ENCODE results near the gene ANGPTL7.
"Not testable (repeated sequence)": the region's sequence is repeated elsewhere in the genome, so short reads cannot be mapped to it uniquely, and the experiment has no call there.

The ANGPTL7 gene

DNA sequence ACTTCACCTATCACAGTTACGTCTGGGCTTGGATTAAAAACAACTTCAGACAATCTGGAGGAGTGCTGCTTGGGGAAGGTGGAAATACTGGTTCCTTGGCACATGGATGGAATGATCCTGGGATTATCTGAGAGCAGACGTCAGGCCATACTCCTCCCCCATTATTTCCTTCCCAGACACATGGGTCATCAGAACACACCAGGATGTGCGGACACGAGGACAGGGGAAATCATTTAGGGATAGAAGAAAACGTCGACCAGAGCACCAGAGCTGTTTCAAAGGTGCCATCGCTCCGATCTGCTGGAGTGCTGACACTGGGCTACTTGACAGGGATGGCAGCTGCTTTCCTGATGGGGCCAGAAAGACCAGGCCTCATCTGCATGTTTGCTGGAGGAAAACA, 31.8 kb upstream of the ANGPTL7 start:
- Mint-ChIP-seq H3K4me3 (no peak overlapping the region), H3K27ac (peak overlapping the region; percentile 3), H3K36me3 (ENCODE audit: low read depth) (peaks cover 50% of the 10 kb centered on the region), H3K9me3 (no peaks in the 10 kb centered on the region), H3K4me1 (ENCODE audit: low read depth) (peaks cover 19% of the 10 kb centered on the region), H3K27me3 (no peaks in the 10 kb centered on the region)

DNA sequence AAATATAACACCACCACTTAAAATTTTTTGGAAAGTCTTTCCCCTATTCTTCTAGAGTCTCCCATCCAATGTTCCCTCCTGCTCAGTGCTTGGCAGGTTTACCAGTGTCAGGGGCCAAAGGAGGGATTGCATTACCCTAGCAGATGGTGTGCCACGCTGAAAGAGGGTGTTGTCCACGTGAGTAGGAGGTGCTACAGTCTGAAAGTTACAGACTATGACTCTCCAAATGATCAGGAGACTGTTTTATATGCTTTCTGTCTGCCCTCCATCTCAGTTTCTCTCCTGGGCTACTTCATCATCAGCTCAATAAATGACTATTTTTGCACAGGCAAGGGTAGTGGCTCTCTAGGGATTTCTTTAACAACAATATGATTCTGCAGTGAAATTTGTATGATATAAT, 31.3 kb upstream of the ANGPTL7 start:
- Mint-ChIP-seq H3K4me3 (no peak overlapping the region), H3K4me1 (ENCODE audit: low read depth) (peaks cover 19% of the 10 kb centered on the region), H3K27ac (no peak overlapping the region), H3K36me3 (ENCODE audit: low read depth) (peaks cover 45% of the 10 kb centered on the region), H3K27me3 (no peaks in the 10 kb centered on the region), H3K9me3 (no peaks in the 10 kb centered on the region)

DNA sequence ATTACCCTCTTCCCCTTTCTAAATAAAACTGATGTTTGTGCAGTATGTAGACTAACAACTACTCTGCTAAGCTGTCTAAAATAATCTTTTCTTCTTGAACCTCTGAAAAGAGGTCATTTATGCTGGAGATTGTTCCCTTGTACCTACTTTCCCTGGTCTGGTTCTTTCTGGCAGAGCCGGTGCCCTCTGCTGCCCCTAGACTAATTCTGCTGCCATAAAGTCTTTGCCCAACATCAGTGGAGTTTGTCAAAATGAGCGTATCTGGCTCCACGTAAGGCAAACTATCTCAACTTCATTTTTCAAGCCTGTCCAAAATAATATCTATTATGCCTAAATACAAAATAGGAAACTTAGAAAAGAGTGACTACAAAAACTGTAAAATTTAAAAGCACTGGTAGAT, 30.9 kb upstream of the ANGPTL7 start:
- no peaks in the 10 kb centered on the region for H3K27me3 Mint-ChIP-seq
- peaks cover 41% of the 10 kb centered on the region for H3K36me3 Mint-ChIP-seq (ENCODE audit: low read depth)
- H3K27ac Mint-ChIP-seq = no peak overlapping the region
- H3K9me3 Mint-ChIP-seq = no peaks in the 10 kb centered on the region
- no peak overlapping the region for H3K4me3 Mint-ChIP-seq
- peaks cover 19% of the 10 kb centered on the region for H3K4me1 Mint-ChIP-seq (ENCODE audit: low read depth)

DNA sequence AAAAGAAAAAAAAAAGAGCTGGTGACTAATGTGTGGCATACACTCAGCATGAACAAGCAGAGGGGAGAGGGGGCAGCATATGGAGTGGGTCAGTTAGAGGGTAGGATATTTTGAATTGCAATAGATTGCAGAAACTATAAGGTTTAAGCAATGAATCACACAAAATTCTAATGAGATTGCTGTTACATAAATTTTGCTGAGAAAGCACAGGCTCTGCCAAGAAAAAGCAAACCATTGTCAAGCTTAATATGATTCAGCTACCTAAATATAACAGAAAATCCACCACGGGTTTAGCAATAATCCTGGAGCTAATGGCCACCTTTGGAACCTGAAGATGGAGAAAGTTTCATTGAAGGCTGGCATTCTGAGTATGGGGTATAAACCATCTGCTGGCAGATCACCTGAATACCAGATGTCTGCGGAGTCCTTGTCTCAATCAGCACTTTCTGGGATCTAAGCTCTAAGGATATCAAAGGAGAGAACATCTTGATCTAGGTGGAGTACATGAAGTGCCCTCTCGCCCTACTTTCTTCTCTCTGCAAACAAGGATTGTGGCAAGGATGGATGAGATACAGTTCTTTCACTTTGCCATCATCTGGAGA, 30.3 kb upstream of the ANGPTL7 start:
- H3K27ac Mint-ChIP-seq = no peak overlapping the region
- H3K36me3 Mint-ChIP-seq (ENCODE audit: low read depth) = peaks cover 45% of the 10 kb centered on the region
- H3K4me1 Mint-ChIP-seq (ENCODE audit: low read depth) = peaks cover 19% of the 10 kb centered on the region

DNA sequence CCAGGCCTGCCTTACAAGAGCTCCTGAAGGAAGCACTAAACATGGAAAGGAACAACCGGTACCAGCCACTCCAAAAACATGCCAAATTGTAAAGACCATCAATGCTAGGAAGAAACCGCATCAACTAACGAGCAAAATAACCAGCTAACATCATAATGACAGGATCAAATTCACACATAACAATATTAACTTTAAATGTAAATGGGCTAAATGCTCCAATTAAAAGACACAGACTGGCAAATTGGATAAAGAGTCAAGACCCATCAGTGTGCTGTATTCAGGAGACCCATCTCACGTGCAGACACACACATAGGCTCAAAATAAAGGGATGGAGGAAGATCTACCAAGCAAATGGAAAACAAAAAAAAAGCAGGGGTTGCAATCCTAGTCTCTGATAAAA, 26.4 kb upstream of the ANGPTL7 start:
- H3K36me3 Mint-ChIP-seq (ENCODE audit: low read depth) = peaks cover 33% of the 10 kb centered on the region
- not testable (repeated sequence) for H3K4me1 Mint-ChIP-seq (ENCODE audit: low read depth); H3K27ac Mint-ChIP-seq; H3K27me3 Mint-ChIP-seq; H3K4me3 Mint-ChIP-seq; H3K9me3 Mint-ChIP-seq

More for the DNA sequence above, 30.3 kb upstream of the ANGPTL7 start:
- Mint-ChIP-seq H3K9me3 (no peaks in the 10 kb centered on the region), H3K27me3 (no peaks in the 10 kb centered on the region), H3K4me3 (no peak overlapping the region)

DNA sequence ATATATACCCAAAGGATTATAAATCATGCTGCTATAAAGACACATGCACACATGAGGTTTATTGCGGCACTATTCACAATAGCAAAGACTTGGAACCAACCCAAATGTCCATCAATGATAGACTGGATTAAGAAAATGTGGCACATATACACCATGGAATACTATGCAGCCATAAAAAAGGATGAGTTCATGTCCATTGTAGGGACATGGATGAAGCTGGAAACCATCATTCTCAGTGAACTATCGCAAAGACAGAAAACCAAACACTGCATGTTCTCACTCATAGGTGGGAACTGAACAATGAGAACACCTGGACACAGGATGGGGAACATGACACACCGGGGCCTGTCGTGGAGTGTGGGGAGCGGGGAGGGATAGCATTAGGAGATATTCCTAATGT, 22.4 kb upstream of the ANGPTL7 start:
- H3K36me3 Mint-ChIP-seq (ENCODE audit: low read depth) = peaks cover 37% of the 10 kb centered on the region
- not testable (repeated sequence) for H3K27ac Mint-ChIP-seq; H3K27me3 Mint-ChIP-seq; H3K4me3 Mint-ChIP-seq; H3K4me1 Mint-ChIP-seq (ENCODE audit: low read depth); H3K9me3 Mint-ChIP-seq

DNA sequence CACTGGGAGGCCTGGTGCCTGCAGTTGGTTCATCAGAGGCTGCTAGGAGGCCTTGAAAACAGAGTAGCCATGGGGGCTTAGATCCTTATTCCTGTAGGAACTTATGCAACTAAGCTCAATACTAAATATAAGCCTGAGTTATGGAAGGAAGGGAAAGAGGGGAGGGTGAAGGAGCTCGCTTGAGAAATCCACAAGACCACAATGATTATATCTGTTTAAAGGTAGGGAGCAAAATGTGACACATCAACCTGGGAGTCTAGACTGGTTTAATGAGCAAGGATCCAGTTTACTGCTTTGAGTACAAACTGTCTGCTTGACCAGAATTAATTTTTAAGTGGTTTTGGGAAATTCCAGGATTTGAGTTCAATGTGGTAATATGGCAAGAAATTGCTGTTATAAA, 20.4 kb upstream of the ANGPTL7 start:
- peaks cover 33% of the 10 kb centered on the region for H3K36me3 Mint-ChIP-seq (ENCODE audit: low read depth)
- H3K27me3 Mint-ChIP-seq = no peaks in the 10 kb centered on the region
- no peaks in the 10 kb centered on the region for H3K9me3 Mint-ChIP-seq
- no peak overlapping the region for H3K4me3 Mint-ChIP-seq
- H3K4me1 Mint-ChIP-seq (ENCODE audit: low read depth) = no peaks in the 10 kb centered on the region
- H3K27ac Mint-ChIP-seq = no peak overlapping the region

DNA sequence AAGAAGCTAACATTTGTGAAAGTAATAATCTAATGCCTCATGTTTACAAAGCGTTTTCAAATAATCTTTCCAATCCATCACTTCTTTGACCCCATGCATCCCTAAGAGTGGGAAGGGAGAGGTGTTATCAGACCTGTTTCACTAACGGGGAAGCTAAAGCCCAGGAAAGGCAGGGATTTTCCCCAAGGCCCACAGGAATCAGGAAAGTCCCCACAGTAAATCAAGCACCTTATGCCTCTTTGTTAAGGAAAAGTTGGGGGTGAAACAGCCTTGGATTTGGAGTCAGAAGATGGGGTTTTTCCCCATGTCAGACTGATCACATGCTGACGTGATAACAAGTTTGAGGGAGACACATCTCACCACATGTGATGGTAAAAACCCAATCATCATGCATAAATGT, 20.0 kb upstream of the ANGPTL7 start:
- peaks cover 32% of the 10 kb centered on the region for H3K36me3 Mint-ChIP-seq (ENCODE audit: low read depth)
- no peak overlapping the region for H3K27ac Mint-ChIP-seq
- H3K4me3 Mint-ChIP-seq = no peak overlapping the region
- H3K4me1 Mint-ChIP-seq (ENCODE audit: low read depth) = no peaks in the 10 kb centered on the region
- no peaks in the 10 kb centered on the region for H3K27me3 Mint-ChIP-seq
- H3K9me3 Mint-ChIP-seq = no peaks in the 10 kb centered on the region

DNA sequence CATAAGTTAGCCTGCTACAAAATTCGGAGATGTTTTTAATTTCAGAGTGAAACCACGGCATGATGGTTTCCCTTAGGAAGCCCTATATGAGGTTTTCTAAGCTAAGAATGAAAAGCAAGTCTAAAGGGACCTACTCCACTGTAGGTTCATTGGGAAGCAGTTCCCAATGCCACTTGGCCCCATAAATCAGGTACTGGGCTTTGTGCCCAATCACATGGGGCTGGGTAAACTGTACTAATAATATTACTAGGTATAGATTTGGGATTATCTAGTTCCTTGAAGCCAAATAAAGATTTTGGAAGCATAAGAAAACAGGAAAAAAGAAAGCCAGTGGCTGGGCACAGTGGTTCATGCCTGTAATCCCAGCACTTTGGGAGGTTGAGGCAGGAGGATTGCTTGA, 19.1 kb upstream of the ANGPTL7 start:
- H3K36me3 Mint-ChIP-seq (ENCODE audit: low read depth) = peaks cover 32% of the 10 kb centered on the region
- H3K9me3 Mint-ChIP-seq = no peaks in the 10 kb centered on the region
- no peak overlapping the region for H3K27ac Mint-ChIP-seq
- no peaks in the 10 kb centered on the region for H3K4me1 Mint-ChIP-seq (ENCODE audit: low read depth)
- no peak overlapping the region for H3K4me3 Mint-ChIP-seq
- no peaks in the 10 kb centered on the region for H3K27me3 Mint-ChIP-seq

DNA sequence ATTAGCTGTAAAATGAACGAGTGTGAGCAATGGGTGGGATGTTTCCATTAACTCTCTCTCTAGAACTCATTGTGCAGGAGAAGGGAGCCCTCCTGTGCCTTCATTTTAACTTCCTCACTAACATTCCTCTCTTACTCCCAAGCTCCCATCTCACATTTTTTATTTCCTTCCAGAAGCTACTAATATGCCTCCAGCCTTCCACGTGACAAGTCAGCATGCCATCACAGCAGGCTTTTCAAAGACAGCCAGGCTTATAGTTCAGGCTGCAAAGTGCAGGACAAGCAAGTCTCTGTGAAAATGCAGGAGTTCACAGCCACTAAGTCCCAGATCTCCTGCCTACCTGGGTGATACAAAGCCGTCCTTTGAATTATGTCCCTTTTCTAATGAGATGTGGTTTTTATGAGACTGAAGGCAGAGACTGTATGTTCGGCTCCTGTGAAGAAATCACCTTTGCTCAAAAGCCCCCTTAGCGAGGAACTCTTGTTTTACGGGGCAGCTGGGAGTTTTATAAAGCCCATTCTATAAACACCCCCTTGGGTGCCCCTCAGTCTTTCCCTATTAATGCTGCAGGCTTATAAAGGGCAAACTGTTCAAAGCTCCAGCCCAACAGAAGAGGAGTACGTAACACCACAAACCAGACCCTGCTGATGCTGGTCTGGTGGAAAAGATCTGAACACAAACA, 14.8 kb upstream of the ANGPTL7 start:
- H3K36me3 Mint-ChIP-seq (ENCODE audit: low read depth) = peaks cover 10% of the 10 kb centered on the region
- no peaks in the 10 kb centered on the region for H3K27me3 Mint-ChIP-seq
- no peaks in the 10 kb centered on the region for H3K4me1 Mint-ChIP-seq (ENCODE audit: low read depth)
- H3K4me3 Mint-ChIP-seq = no peak overlapping the region
- no peak overlapping the region for H3K27ac Mint-ChIP-seq
- H3K9me3 Mint-ChIP-seq = no peaks in the 10 kb centered on the region

DNA sequence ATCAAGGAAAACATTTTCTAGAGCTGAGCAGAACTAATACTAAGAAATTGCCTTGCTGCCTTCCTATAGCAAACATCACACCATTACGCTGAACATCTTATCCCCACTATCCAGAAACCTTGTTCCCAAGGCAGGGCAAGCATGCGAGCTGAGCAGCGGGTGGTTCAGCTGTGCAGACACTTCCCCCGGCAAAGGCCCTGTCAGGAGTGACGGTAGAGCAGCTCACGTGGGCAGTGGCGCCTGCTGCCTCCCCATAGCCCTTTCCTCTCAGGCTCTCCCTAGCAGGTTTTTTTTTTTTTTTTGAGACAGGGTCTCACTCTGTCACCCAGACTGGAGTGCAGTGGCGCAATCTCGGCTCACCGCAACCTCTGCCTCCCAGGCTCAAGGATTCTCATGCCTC, 13.7 kb upstream of the ANGPTL7 start:
- peaks cover 19% of the 10 kb centered on the region for H3K36me3 Mint-ChIP-seq (ENCODE audit: low read depth)
- no peaks in the 10 kb centered on the region for H3K4me1 Mint-ChIP-seq (ENCODE audit: low read depth)
- H3K4me3 Mint-ChIP-seq = no peak overlapping the region
- H3K27ac Mint-ChIP-seq = no peak overlapping the region
- no peaks in the 10 kb centered on the region for H3K9me3 Mint-ChIP-seq
- H3K27me3 Mint-ChIP-seq = no peaks in the 10 kb centered on the region

DNA sequence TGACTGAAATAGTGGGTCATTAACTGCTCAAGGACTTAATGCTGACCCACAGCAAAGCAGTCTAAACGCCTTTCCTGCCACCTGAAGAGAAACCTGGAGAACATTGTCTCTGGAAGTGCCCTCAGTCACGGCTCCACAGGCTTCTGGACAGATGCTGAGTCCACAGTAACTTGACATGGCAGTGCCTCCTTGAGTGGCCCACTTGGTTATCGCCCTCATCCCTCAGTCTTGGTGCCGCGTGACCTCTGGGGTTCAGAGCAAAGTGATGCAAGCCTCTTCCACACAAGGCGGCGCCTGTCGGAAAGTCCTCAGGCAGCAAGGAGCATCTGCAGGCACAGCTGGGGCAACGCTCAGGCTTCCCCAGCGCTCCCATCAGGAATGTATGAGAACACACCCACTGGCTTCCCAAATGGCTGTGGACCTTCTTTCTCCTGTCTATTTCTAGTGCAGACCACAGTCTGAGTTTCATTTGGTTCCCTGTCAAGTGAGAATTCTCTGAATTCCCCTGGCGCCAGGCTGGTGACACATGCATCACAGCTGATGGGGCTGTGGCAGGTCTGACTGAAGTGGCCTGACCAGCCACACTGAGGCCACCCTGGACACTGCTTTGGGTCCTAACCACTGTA, 13.0 kb upstream of the ANGPTL7 start:
- H3K4me1 Mint-ChIP-seq (ENCODE audit: low read depth) = no peaks in the 10 kb centered on the region
- H3K27ac Mint-ChIP-seq = no peak overlapping the region
- H3K4me3 Mint-ChIP-seq = no peak overlapping the region
- H3K27me3 Mint-ChIP-seq = no peaks in the 10 kb centered on the region
- H3K9me3 Mint-ChIP-seq = no peaks in the 10 kb centered on the region
- H3K36me3 Mint-ChIP-seq (ENCODE audit: low read depth) = peaks cover 21% of the 10 kb centered on the region

DNA sequence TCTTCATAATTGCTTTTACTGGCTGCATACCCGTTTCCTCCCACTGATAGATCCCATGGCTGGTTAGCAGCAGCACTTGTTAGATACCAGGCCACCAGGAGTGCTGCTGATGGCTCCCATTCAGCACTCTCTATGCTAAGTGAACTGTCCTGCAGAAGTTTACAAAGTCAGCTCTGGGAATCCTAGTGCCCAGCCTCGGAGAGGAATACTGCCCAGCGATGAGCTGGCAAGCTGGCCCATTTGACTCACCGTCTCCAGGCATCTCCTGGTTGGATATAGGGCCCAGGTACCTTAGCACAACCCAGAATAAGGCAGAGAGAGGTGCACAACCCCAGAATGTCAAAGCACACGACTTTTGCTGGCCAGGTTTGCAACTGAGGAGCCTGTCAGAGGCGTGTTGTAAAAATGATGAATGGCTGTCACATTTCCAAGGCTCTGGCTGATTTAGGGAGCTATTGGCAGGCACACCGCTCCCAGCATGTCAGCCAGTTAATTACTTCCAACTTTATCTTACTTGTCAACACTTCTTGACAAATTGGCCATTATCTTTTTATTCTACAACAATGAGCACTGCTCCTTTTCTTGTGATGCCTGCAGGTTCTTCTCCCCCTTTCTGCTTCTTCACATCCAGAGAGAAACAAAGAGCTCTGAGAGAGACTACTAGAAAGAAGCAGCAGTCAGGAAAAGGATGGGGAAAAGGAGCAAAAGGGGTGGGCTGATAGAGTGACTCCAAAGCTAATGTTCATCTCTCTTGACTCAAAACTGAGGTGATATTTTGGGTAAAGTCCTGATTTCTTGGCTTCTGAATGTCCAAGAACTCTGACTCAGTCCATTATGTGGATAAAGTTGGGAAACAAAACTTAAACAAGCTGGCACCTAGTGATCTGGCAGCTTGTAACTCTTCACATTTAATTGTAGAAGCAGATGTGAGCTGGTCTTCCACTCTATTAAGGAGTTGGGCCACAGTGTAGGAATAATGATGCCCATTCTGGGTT, 10.8 kb upstream of the ANGPTL7 start:
- Mint-ChIP-seq H3K36me3 (ENCODE audit: low read depth) (peaks cover 27% of the 10 kb centered on the region), H3K27ac (no peak overlapping the region), H3K9me3 (no peaks in the 10 kb centered on the region), H3K4me1 (ENCODE audit: low read depth) (no peaks in the 10 kb centered on the region), H3K27me3 (no peaks in the 10 kb centered on the region), H3K4me3 (no peak overlapping the region)

DNA sequence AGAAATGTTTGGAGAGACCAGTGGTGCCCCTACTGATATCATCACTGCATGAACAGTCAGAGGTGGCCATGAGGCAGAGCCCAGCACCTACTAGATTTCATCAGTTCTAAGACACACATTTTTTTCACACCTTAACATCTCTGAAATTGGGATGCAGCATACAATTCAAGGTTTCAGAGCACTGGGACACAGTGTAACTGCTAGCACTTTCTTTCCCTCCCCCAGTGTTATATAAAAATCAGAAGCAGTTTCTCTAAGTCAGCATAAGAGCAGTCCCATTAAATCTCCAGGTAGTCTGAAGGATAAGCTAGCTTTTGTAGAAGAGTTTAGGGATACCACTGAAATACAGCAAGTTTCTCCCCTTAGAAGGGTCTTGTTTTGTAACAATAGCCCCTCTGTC, 10.0 kb upstream of the ANGPTL7 start:
- Mint-ChIP-seq H3K4me3 (no peak overlapping the region), H3K27ac (no peak overlapping the region), H3K36me3 (ENCODE audit: low read depth) (peaks cover 29% of the 10 kb centered on the region), H3K27me3 (no peaks in the 10 kb centered on the region), H3K9me3 (no peaks in the 10 kb centered on the region), H3K4me1 (ENCODE audit: low read depth) (no peaks in the 10 kb centered on the region)

DNA sequence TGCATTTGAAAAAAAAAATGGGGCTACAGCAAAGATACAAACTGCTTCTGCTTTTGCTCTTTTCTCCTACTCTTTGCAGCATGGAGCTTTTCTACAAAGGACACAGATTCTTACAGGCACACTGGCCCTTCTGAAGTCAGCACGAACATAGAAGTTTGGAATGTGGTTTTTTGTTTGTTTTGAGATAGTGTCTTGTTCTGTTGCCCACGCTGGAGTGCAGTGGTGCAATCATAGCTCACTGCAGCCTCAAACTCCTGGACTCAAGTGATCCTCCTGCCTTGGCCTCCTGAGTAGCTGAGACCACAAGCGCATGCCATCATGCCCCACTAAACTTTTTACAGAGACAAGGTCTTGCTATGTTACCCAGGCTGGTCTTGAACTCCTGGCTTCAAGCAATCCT, 9.4 kb upstream of the ANGPTL7 start:
- not testable (repeated sequence) for H3K4me1 Mint-ChIP-seq (ENCODE audit: low read depth); H3K4me3 Mint-ChIP-seq; H3K9me3 Mint-ChIP-seq; H3K27me3 Mint-ChIP-seq; H3K27ac Mint-ChIP-seq
- H3K36me3 Mint-ChIP-seq (ENCODE audit: low read depth) = peaks cover 35% of the 10 kb centered on the region

Data from stimulated activated naive CD8-positive, alpha-beta T cell treated with anti-CD3 and anti-CD28 coated beads, Interleukin-15, Interleukin-2, amounts not matched to agents 100 ng/mL and 50 ng/mL, for 24 hours (primary cell).